ENCODE measurements around the gene C4BPA.

Gene C4BPA

GRCh38 chr1:207081806-207082205 lies 22.2 kb upstream of the C4BPA start:
- TF ChIP-seq, protein P1, sequence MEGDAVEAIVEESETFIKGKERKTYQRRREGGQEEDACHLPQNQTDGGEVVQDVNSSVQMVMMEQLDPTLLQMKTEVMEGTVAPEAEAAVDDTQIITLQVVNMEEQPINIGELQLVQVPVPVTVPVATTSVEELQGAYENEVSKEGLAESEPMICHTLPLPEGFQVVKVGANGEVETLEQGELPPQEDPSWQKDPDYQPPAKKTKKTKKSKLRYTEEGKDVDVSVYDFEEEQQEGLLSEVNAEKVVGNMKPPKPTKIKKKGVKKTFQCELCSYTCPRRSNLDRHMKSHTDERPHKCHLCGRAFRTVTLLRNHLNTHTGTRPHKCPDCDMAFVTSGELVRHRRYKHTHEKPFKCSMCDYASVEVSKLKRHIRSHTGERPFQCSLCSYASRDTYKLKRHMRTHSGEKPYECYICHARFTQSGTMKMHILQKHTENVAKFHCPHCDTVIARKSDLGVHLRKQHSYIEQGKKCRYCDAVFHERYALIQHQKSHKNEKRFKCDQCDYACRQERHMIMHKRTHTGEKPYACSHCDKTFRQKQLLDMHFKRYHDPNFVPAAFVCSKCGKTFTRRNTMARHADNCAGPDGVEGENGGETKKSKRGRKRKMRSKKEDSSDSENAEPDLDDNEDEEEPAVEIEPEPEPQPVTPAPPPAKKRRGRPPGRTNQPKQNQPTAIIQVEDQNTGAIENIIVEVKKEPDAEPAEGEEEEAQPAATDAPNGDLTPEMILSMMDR (IDR thresholded peaks at IDR 0.05) = no peak
- no peak for TF ChIP-seq ZFX (IDR thresholded peaks at IDR 0.05; ENCODE audit: borderline replicate concordance)
- no peak overlapping the region for H3K27ac ChIP-seq

DNA sequence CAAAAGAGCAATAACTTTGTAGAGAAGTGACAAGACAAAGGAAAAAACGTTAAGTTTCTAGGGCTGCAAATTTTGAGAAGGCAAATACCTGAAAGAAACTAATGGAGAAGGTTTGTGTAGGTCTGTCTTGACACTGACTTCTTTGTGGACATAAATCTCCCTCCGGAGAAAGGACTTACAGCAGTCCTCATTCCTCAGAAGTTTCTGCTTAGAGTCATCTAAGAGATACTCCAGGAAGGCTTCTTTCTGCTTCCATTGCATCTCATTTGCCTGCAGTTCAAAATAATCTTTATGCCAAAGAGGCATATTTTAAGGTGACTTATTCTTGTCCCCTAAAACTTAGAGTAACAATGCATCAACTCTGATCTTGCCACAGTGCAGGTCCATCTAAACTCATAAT lies 19.8 kb upstream of the C4BPA start:
- TF ChIP-seq, protein P1 (IDR thresholded peaks at IDR 0.05) = no peak
- TF ChIP-seq ZFX (IDR thresholded peaks at IDR 0.05; ENCODE audit: borderline replicate concordance) = no peak
- no peak overlapping the region for H3K27ac ChIP-seq

DNA sequence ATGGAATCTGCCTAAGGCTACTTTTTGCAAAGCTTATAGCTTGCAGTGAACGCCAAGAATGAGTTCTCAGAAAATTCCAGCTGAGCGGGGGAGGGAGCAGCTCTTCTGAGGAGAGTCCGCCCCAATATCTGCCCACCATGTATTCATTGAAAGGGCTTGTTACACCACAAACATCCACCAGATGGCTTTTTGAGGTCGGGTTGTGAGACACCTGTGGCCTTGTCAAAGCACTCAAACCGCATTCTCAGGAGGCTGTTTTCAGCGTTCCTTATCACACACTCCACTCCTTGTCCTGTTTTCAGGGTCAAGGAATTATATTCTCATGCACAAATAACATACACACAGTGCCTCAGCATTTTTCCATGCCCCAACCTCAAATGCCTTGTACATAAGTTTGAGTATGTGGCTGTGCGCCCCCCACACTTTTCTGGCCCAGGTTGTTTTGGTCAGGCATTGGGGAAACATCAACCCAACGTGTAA lies 19.3 kb upstream of the C4BPA start:
- no peak overlapping the region for H3K27ac ChIP-seq
- no peak for TF ChIP-seq ZFX (IDR thresholded peaks at IDR 0.05; ENCODE audit: borderline replicate concordance)
- TF ChIP-seq, protein P1 (IDR thresholded peaks at IDR 0.05) = peak; percentile 83

GRCh38 chr1:207085887-207086286 lies 18.1 kb upstream of the C4BPA start:
- no peak overlapping the region for H3K27ac ChIP-seq
- no peak for TF ChIP-seq ZFX (IDR thresholded peaks at IDR 0.05; ENCODE audit: borderline replicate concordance)
- TF ChIP-seq, protein P1 (IDR thresholded peaks at IDR 0.05) = no peak

- TF ChIP-seq ZFX (IDR thresholded peaks at IDR 0.05; ENCODE audit: borderline replicate concordance) = no peak
- TF ChIP-seq, protein P1 (IDR thresholded peaks at IDR 0.05) = no peak
- no peak overlapping the region for H3K27ac ChIP-seq
Observed at GRCh38 chr1:207088161-207088560, 15.9 kb upstream of the C4BPA start.

GRCh38 chr1:207088701-207089626 lies 15.1 kb upstream of the C4BPA start, which contains the start of gene C4BPB:
Gene C4BPB, plus strand, starts transcription at chr1:207088860. Its CDS starts 672 bp downstream, at chr1:207089532.
- no peak within 1 kb of the TSS for H3K27ac ChIP-seq
- TF ChIP-seq ZFX (IDR thresholded peaks at IDR 0.05; ENCODE audit: borderline replicate concordance) = no peak
- TF ChIP-seq, protein P1 (IDR thresholded peaks at IDR 0.05) = no peak

All from 22Rv1 (cell line).